HG03457 (cell line): Measurements from ENCODE around the gene PIBF1.
"Not testable (repeated sequence)": the region's sequence is repeated elsewhere in the genome, so short reads cannot be mapped to it uniquely, and the experiment has no call there.

Experiments used
- ATAC-seq: cut with Tn5 transposase; IDR thresholded peaks from one replicate; pipeline ENCODE4 v1.9.1; 2021; ENCODE audit warnings: moderate number of reproducible peaks; ENCODE audit not compliant: unreplicated experiment

Gene PIBF1

GRCh38 chr13:73000027-73000674 lies 218.2 kb downstream of the PIBF1 start:
- ATAC-seq = no peak

DNA sequence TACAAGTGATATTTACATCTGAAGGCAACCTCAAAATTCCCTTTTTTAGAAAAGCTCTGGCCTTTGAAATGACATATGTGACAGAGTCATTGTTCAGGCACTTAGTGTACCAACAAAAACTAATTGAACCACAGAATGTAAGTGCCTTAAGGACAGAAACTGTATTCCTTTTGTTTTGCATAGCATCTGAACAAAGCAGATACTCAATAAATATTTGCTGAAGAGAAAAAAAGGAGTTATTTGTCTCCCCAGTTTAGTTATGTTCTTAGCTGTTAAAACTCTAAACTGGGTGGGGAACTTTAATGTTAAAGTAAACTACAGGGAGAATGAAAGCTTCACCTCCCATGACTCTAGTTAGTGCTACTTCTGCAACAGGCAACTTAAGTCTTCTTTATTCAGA lies 220.0 kb downstream of the PIBF1 start:
- ATAC-seq = no peak

- no peak for ATAC-seq
Measured at GRCh38 chr13:73011751-73012150, 229.8 kb downstream of the PIBF1 start.

DNA sequence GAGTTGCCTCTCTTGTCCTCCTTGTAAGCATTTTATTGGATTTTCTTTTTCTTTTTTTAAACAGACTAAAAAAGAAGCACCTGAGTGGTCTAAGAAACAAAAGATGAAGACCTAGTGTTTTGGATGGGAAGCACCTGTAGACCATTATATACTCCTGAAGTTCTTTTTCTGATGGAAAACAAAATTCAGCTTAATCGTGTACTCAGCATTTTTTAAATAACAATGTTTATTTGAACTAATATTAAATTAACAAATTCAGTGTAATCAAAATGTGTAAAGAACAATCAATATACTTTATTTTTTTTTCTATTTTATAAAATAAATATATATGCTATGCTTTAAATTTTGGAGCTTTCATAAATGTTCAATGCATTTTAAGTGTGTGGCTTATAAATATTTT lies 233.9 kb downstream of the PIBF1 start:
- ATAC-seq = no peak

GRCh38 chr13:73018336-73018735 lies 236.4 kb downstream of the PIBF1 start:
- no peak for ATAC-seq

DNA sequence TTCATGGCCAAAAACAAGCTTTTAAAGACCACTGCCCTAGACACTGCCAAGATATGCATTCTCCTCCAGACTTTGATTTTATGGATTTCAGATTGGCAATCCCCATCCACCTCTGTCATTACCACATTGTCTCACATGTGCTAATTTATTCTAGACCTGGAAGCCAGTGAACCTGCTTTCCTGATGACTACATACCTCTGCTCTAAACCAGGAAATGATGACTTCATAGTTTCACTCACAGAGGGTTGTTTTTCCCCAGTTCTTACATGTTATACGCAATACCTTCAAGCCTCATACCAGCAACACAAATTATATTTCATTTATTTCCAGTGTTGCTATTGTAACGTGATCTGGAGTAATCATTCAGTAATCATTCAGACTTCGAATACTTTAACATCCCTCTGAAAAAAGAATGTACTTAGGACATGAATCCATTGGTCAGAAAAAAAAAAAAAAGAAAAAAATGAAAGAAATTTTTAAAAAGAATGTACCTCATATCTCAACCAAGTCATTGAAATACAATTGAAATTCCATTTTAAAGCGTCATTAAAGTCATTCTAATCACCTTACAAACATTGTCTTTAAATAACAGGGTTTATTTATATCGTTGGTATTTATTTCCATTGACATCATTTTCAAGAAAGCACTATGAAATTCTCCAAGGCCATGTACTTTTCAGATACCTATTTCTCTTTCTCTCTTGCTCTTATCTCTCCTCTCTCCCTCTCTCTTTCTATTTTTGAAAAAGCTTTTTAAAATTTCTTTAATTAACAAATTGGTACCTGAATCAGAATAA lies 243.5 kb downstream of the PIBF1 start:
- no peak for ATAC-seq

- ATAC-seq = no peak
Measured at GRCh38 chr13:73034901-73035300, 253.0 kb downstream of the PIBF1 start.

DNA sequence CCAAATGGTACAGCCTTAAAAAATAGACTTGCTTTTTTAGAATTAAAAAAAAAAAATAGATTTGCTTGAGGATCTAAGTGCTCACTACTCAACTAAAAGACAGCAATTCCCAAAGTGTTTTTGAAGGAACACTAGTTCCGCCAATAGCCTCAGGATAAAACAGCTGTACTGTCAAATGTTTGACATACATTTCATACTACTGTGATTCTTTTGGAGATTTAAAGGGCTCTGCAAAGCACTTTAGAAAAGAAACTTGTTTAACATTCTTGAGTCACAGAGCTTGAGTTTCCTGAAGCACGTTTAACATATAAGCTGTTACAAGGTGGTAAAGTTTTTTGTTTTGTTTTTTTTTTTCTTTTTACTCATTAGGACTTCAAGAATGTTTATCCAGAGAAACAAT lies 253.7 kb downstream of the PIBF1 start:
- no peak for ATAC-seq

- no peak for ATAC-seq
Measured at GRCh38 chr13:73036566-73036965, 254.6 kb downstream of the PIBF1 start.

DNA sequence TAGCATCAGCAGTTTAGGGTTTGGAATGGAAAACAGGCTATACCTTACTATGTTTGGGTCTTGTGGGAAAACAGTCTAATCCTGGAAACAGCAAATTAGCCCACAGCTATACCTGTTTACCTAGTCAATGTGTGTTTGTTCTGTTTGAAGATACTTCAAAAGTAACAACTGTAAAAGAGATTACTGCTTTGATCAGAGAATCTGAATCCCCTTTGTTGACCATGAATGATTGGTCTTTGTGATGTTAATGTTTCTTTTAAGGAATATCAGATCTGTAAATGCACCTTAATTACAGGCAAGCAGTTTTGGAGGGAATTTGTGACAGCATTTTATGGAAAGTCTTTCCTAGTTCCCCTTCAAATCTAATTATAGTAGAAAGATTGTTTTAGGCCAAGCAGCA lies 256.1 kb downstream of the PIBF1 start:
- ATAC-seq = no peak

- no peak for ATAC-seq
Measured at GRCh38 chr13:73039201-73040108, 257.5 kb downstream of the PIBF1 start.

DNA sequence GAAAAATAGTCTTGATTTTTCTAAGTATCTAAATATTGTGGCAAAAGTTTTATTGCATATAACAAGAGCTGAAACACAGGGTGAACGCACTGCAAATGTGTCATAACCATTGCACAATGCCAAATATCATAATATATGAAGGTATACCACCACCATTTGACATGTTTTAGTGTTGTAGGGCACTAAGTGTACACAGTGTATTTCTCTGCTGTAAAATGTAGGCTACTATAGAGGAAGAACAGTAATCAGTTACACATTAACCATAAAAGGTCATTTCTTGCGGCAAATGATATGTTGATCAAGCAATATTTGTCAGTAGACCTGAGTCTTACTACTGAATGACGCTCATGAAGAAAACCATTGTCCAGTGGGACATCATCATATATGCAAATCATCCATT lies 258.6 kb downstream of the PIBF1 start:
- ATAC-seq = no peak

DNA sequence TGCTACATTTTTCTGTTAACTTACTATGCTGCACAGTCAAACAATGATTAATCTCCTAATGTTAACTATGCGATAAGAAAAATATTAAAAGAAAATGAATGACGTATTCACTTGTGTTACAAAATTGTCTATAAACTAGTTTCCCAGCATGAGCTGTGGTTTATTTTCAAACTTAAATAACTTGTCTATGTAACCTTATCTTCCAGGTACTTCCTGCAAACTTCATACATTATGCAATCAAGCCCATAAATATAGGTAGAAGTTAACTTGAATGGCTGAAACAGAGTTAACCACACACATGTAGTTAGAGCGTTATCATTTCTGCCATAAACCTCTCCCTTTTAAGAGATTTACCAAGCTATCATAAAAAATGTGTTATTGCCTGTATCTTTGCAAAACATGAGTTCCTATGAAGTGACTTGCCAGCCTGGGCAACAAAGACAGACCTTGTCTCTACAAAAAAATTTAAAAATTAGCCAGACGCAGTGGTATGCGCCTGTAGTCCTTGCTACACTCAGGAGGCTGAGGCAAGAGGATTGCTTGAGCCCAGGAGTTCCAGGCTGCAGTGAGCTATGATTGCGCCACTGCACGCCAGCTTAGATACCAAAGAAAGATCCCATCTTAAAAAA lies 259.1 kb downstream of the PIBF1 start:
- no peak for ATAC-seq

DNA sequence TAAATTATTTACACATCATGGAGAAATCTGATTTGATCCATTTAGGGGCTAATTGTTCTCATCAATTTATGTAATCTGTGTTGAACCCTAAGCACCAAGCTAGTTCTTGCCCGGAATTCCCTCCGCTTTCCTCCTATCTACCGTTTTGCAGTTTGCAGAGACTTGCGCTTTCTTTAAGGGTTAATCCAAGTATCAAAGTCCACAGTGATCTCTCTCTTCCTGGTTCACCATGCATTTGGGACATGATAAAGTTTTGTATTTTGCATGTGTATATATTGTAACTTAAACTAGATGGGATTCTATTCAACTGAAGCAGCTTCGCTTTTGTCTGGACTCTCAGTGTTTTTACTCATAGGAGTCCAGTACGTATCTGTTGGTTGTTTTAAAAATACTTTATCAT lies 263.1 kb downstream of the PIBF1 start:
- no peak for ATAC-seq

DNA sequence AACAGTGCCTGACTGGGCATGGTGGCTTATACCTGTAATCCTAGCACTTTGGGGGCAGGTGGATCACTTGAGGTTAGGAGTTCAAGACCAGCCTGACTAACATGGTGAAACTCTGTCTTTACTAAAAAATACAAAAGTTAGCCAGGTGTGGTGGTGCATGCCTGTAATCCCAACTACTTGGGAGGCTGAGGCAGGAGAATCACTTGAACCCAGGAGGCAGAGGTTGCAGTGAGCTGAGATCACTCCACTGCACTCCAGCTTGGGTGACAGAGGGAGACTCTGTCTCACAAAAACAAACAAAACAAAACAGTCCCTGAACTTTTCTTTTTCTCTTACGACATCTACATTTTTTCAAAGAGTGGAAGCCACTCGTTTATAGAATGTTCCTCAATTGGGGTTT lies 266.7 kb downstream of the PIBF1 start:
- not testable (repeated sequence) for ATAC-seq

- ATAC-seq = no peak
Measured at GRCh38 chr13:73054712-73055111, 272.8 kb downstream of the PIBF1 start.

DNA sequence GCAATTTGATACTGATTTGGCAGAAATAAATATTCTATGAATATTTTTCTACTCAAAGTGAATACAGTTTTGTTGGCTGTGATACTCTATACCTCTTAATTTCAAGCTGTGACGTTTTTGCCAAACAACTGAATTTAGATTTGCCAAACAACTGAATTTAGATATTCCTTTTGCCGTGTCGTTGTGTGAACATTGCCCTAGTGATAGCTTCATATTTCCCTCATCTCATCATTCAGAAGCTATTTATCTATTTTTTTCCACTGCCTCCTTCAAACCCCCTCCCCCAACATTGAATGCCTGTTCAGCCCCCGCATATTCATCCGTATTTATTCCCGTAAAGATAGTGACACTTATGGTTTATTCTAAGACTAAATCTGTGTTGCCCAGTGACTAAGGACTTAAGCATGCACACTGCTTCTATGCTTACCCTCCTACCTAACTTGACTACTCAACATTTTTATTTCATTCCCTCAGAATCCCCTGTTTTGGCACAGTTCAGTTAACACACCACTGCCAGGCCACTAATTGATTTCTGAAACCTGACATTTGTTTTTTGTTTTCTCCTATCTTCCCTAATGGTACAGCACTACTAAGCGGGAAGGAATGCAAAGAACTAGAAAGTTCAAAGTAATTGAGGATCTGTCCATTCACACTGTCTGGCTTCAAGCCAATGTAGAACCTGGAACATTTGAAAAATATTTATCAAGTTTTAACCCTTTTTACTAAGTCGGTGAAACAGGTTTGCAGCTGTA lies 274.1 kb downstream of the PIBF1 start:
- no peak for ATAC-seq

GRCh38 chr13:73056565-73056962 lies 274.6 kb downstream of the PIBF1 start:
- ATAC-seq = no peak

DNA sequence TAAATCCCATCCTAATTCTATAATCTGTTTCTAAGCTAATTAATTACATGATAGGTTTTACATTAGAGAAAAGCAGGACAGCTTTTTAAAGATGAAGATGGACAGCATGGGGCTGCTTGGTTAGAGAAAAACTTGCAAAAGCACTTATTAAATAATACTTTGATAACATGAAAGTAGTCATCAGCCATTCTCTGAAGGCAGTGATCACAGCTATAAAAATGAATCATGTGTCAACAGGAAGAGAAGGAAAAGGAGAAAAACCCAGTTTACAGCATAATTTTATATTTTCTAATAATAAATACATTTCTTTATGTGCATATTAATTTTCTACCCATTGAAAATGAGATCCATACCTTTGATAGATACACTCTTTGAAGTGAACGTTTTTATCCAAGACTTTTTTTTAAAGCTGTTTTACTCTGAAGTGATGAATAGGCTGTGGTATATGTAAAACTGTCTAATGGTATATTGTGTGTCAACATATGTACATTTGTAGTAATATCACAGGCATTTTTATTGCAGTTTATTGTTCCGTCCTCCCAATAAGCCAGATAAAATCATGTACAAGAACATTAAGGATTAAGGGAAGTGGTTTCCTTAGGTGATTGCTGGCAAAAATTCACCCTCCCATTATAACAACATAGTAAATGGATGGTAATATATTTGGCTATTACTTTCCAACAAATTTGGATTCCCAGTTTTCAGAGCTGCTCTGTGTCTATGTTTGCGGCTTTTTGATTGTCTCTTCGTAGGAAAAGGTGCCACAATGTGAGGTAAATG lies 275.5 kb downstream of the PIBF1 start:
- no peak for ATAC-seq

GRCh38 chr13:73058064-73058313 lies 276.1 kb downstream of the PIBF1 start:
- no peak for ATAC-seq
